ENCODE results near the gene SLC16A1. TPM values are rescaled to one million over a fixed set of nuclear protein-coding genes. Genes with fewer than 3 reads are reported as not detected.
A peak's percentile ranks its signal among the peaks of the same experiment; 100 is the strongest.

SLC16A1 gene
- total RNA-seq, 4 donors from 2014 or later, result 3.3 to 6.2 (median 5.5) TPM

GRCh38 chr1:112957133-112957812 is 1.3 kb upstream of the SLC16A1 start:
- H3K4me1 ChIP-seq, result peaks cover 0 to 13% of the 10 kb centered on the region in 2 donors

GRCh38 chr1:112956544-112957132 is 642 bp upstream of the SLC16A1 start:
- TF ChIP-seq POLR2A (IDR thresholded peaks at IDR 0.05) (no peak), CTCF (IDR thresholded peaks at IDR 0.05) (no peak)
- intact Hi-C loops (cut with DNase I), result no loop called here
- Histone ChIP-seq H3K27ac (peak overlapping the region; percentile 60 to 89 (median 89)), H3K4me3 (replicated peaks in 1 of 3) (peak overlapping the region; percentile 63 to 66 (median 65)), H3K27me3 (no peaks in the 10 kb centered on the region), H3K9me3 (no peaks in the 10 kb centered on the region), H3K4me1 (peaks cover 0 to 13% of the 10 kb centered on the region in 2 donors), H3K36me3 (no peaks in the 10 kb centered on the region)
- DNase-seq, result no peak
- 11 to 20% methylated on average over 29 to 38 of the region's 38 CpGs for WGBS, 2 donors

More at GRCh38 chr1:112957133-112957812, 1.3 kb upstream of the SLC16A1 start:
- 53 to 68% methylated on average over 11 of the region's 11 CpGs for WGBS, 2 donors
- no peaks in the 10 kb centered on the region for H3K9me3 ChIP-seq
- no peaks in the 10 kb centered on the region for H3K27me3 ChIP-seq
- no peaks in the 10 kb centered on the region for H3K36me3 ChIP-seq
- DNase-seq, result peak in 1 of 2 donors; percentile 2
- peak overlapping the region in 1 of 3 donors; percentile 66 for H3K4me3 ChIP-seq (replicated peaks in 1 of 3)
- H3K27ac ChIP-seq, result peak overlapping the region in 1 of 3 donors; percentile 89
- intact Hi-C loops (cut with DNase I), result no loop called here
- TF ChIP-seq POLR2A (IDR thresholded peaks at IDR 0.05) (no peak), CTCF (IDR thresholded peaks at IDR 0.05) (no peak)

GRCh38 chr1:112954945-112955772 is 837 bp downstream of the SLC16A1 start:
- Histone ChIP-seq H3K4me3 (replicated peaks in 1 of 3) (peak overlapping the region; percentile 63 to 66 (median 65)), H3K27me3 (no peaks in the 10 kb centered on the region), H3K4me1 (peaks cover 0 to 13% of the 10 kb centered on the region in 2 donors), H3K36me3 (no peaks in the 10 kb centered on the region), H3K9me3 (no peaks in the 10 kb centered on the region), H3K27ac (peak overlapping the region in 2 of 3 donors; percentile 72 to 89)
- peak; percentile 14 to 25 for DNase-seq
- TF ChIP-seq CTCF (IDR thresholded peaks at IDR 0.05) (no peak), POLR2A (IDR thresholded peaks at IDR 0.05) (no peak)
- 9 to 18% methylated on average over 13 to 28 of the region's 29 CpGs for WGBS, 2 donors
- intact Hi-C loops (cut with DNase I), result no loop called here

GRCh38 chr1:112954017-112954650 is 1.9 kb downstream of the SLC16A1 start:
- DNase-seq, result no peak
- peaks cover 0 to 13% of the 10 kb centered on the region in 2 donors for H3K4me1 ChIP-seq
- H3K27me3 ChIP-seq, result no peaks in the 10 kb centered on the region
- no peaks in the 10 kb centered on the region for H3K9me3 ChIP-seq
- TF ChIP-seq CTCF (IDR thresholded peaks at IDR 0.05) (no peak), POLR2A (IDR thresholded peaks at IDR 0.05) (no peak)
- no peak overlapping the region for H3K4me3 ChIP-seq (replicated peaks in 1 of 3)
- 88 to 92% methylated on average over 4 of the region's 4 CpGs for WGBS, 2 donors
- intact Hi-C loops (cut with DNase I), result no loop called here
- H3K27ac ChIP-seq, result no peak overlapping the region
- H3K36me3 ChIP-seq, result no peaks in the 10 kb centered on the region

Measured in thyroid gland (tissue), 4 donors.